ENCODE results near the gene PLBD2.

GRCh38 chr12:113320401-113320800, 38.0 kb upstream of the PLBD2 start:
- no peak for TF ChIP-seq CTCF (IDR thresholded peaks at IDR 0.05; ENCODE audit: insufficient read depth, low read depth, low read length)
- TF ChIP-seq EZH2 (IDR thresholded peaks at IDR 0.05; ENCODE audit: insufficient read depth, low read length): no peak

Data from astrocyte (in vitro differentiated cells and primary cell).